A673 (cell line): ENCODE measurements around the gene GMDS. TPM values are rescaled to one million over a fixed set of nuclear protein-coding genes. Genes with fewer than 3 reads are reported as not detected.

Experiments used
- BruUV-seq: library from RNA; stranded (reverse); fragments of 400-500 nt; replicated peaks from 2 replicates; lab custom pipeline; 2021; lab: Mats Ljungman, UMichigan
- CTCF ChIA-PET: fragments of 300-600 bp; sonication (Branson Sonifier 250); formaldehyde crosslinking; loops from one replicate; lab custom pipeline; 2022; ENCODE audit warnings: antibody characterized with exemption; lab: Charles Lee
- POLR2A ChIA-PET: fragments of 300-600 bp; sonication (Branson Sonifier 250); formaldehyde crosslinking; loops from one replicate; lab custom pipeline; 2022; ENCODE audit warnings: antibody characterized with exemption; ENCODE audit not compliant: low non-redundant PET; lab: Charles Lee
- DNase-seq: peaks from one replicate; pipeline ENCODE4 v3.0.0-alpha.2; 2015; ENCODE audit warnings: low spot score
- H3K27ac ChIP-seq: fragments of 200-600 bp; sonication (generic); 2 replicates; pipeline ENCODE4 v1.5.1; 2016; ENCODE audit warnings: mixed run types, low read depth, mild to moderate bottlenecking, mixed read lengths, antibody characterized with exemption, low read length; ENCODE audit not compliant: poor library complexity, severe bottlenecking
- H3K27me3 ChIP-seq: fragments of 200-600 bp; sonication (generic); replicated peaks from 2 replicates; pipeline ENCODE4 v1.6.1; 2017; ENCODE audit warnings: mixed run types, low read depth, mild to moderate bottlenecking, mixed read lengths, antibody characterized with exemption, low read length; ENCODE audit not compliant: insufficient read depth, poor library complexity
- H3K36me3 ChIP-seq: fragments of 200-600 bp; sonication (generic); 2 replicates; pipeline ENCODE4 v1.6.1; 2016; ENCODE audit warnings: mixed run types, mild to moderate bottlenecking, mixed read lengths, antibody characterized with exemption, low read length; ENCODE audit not compliant: insufficient read depth, poor library complexity, severe bottlenecking
- H3K4me1 ChIP-seq: fragments of 200-600 bp; sonication (generic); 2 replicates; pipeline ENCODE4 v1.6.1; 2017; ENCODE audit warnings: mixed run types, mild to moderate bottlenecking, mixed read lengths, antibody characterized with exemption, low read length; ENCODE audit not compliant: insufficient read depth, poor library complexity, severe bottlenecking
- H3K4me3 ChIP-seq: fragments of 200-600 bp; sonication (generic); 2 replicates; pipeline ENCODE4 v1.5.1; 2016; ENCODE audit warnings: low read depth, mixed run types, mild to moderate bottlenecking, mixed read lengths, low read length; ENCODE audit not compliant: poor library complexity, severe bottlenecking
- H3K9me3 ChIP-seq: fragments of 200-600 bp; sonication (generic); 2 replicates; pipeline ENCODE4 v1.6.1; 2016; ENCODE audit warnings: mixed run types, low read depth, mild to moderate bottlenecking, mixed read lengths, antibody characterized with exemption, low read length; ENCODE audit not compliant: poor library complexity, severe bottlenecking
- EZH2 ChIP-seq: fragments of 200-600 bp; sonication (generic); IDR thresholded peaks from 2 replicates; pipeline ENCODE4 v1.6.1; 2017; ENCODE audit warnings: borderline replicate concordance, low read depth, mild to moderate bottlenecking, mixed read lengths, antibody characterized with exemption, low read length; ENCODE audit not compliant: poor library complexity, severe bottlenecking
- intact Hi-C: fragments of 100-400 bp; cut with micrococcal nuclease; formaldehyde crosslinking; loops from one replicate; pipeline ENCODE4 v1.10.0; 2022; ENCODE audit not compliant: unreplicated experiment
- total RNA-seq: library from RNA; stranded (reverse); gene quantifications from 2 replicates; pipeline ENCODE4 v1.2.3, GENCODE V29; 2021
- TF ChIP-seq, protein P1 (sequence below): fragments of 300-800, 200-600 bp; sonication (generic); conservative IDR thresholded peaks from 2 replicates; pipeline ENCODE4 v1.5.1; 2017; ENCODE audit warnings: low read depth, mild to moderate bottlenecking, antibody characterized with exemption, low read length, moderate library complexity, mixed read lengths

The GMDS gene
- total RNA-seq, 1 experiment from 2014 or later = 15.2 TPM

DNA sequence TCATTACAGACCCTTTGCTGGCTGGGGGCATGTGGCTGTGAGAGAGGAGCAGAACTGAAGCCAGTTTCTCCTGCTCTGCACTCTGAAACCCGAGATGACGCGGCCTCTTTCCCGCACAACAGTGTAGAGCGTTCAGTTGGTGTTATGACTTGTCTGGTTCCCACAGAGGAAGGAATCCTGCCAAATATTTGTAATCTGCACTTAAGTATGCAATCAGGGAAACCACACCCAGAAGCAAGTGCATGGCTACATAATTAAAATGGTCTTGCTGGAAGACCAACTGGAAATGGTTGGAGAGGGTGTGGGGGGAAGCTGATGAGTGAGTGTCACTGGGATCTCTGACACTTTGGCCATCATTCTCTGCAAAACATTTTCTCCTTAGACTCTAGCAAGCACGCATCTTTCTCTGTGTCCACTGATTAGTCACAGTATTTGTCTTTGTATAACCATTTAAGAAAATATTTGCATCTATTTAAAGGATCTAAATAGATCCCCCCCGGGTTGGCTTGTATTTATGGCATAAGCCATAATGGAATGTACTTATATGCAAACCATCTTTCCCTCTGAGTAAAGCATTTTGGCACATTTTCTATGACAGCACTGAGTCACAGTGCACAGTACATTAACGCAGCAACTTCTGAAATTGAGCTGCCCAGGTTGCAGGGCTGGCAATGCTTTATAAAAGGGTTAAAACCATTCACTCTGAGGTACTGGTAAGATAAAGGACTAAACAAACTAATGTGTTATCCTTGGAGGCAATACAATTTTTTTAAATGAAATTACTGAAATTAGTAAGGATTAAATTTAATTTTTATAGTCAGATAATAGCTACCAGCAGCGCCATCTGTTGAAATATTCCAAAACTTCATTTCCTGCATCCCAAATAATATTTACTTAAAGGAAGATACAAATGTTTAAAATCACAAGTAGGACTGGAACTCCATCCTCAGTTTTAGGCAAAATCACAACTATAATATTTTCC lies 559.0 kb downstream of the GMDS start:
- Histone ChIP-seq H3K9me3 (no peaks in the 10 kb centered on the region), H3K27ac (peak overlapping the region; percentile 52), H3K27me3 (no peaks in the 10 kb centered on the region), H3K4me1 (peaks cover 27% of the 10 kb centered on the region), H3K36me3 (no peaks in the 10 kb centered on the region), H3K4me3 (no peak overlapping the region)
- DNase-seq = peak; percentile 91
- intact Hi-C loops = loop anchor here (5.0 kb wide), 1 partner anchor 74 kb away; no protein-coding TSS in a partner anchor
- ChIA-PET CTCF (interaction anchor here (1.0 kb wide), 2 partner anchors 62 to 75 kb away, joined by 3 to 6 read pairs; no protein-coding TSS in a partner anchor), POLR2A (no interaction called here)
- no TSS peak for BruUV-seq
- no peak for TF ChIP-seq EZH2
- TF ChIP-seq, protein P1, sequence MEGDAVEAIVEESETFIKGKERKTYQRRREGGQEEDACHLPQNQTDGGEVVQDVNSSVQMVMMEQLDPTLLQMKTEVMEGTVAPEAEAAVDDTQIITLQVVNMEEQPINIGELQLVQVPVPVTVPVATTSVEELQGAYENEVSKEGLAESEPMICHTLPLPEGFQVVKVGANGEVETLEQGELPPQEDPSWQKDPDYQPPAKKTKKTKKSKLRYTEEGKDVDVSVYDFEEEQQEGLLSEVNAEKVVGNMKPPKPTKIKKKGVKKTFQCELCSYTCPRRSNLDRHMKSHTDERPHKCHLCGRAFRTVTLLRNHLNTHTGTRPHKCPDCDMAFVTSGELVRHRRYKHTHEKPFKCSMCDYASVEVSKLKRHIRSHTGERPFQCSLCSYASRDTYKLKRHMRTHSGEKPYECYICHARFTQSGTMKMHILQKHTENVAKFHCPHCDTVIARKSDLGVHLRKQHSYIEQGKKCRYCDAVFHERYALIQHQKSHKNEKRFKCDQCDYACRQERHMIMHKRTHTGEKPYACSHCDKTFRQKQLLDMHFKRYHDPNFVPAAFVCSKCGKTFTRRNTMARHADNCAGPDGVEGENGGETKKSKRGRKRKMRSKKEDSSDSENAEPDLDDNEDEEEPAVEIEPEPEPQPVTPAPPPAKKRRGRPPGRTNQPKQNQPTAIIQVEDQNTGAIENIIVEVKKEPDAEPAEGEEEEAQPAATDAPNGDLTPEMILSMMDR = peak; percentile 68

DNA sequence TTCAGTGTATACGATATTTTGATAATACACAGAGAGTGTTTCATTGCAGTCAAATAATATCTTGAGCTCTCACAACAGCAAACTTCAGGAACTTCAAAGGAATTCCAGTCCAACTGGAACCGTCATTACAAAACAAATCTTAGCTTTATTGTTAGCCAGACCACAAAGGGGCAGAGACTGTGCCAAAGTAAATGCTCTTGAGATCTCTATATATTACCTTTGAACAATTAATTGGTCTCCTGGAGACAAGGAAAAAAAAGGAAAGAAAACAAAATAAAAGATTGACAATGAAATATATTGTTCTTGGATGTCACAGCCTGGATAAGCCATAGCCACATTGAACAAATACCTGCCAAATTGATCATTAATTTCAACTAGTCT lies 565.7 kb downstream of the GMDS start:
- intact Hi-C loops = no loop called here
- TF ChIP-seq, protein P1 = no peak
- TF ChIP-seq EZH2 = no peak
- POLR2A ChIA-PET = no interaction called here
- DNase-seq = no peak
- CTCF ChIA-PET = no interaction called here
- Histone ChIP-seq H3K4me3 (no peak overlapping the region), H3K36me3 (no peaks in the 10 kb centered on the region), H3K4me1 (no peaks in the 10 kb centered on the region), H3K27me3 (no peaks in the 10 kb centered on the region), H3K9me3 (no peaks in the 10 kb centered on the region), H3K27ac (no peak overlapping the region)
- no TSS peak for BruUV-seq

DNA sequence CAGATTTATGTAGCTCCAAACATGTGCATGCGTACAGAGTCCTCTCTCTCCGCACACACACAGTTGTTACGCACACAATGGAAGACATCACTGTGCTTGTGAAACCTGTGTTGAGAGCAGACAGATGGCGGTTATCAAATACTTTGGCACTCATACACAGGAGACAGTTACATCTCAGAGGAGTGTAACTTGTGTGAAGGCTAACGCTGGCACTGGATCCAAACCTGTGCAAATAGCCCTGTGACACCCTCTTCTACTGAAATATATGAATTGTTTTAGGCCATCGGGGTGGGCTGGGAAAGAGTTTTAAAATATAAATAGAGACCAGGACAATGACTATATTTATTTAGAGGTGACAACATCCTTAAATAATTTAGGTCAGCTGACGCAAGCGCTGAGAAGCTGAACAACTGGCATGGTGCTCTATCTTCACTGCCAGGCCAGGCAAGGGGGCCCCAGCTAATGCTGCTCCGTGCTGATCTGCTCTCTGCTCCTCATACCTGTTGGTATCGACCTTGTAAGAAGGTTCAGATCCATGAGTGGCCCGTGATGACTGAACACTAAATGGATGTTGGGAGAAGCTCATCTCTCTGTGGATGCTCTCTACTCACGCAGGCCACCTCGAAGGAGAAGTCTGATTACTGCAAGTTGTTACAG lies 566.2 kb downstream of the GMDS start:
- intact Hi-C loops = no loop called here
- DNase-seq = no peak
- TF ChIP-seq, protein P1 = no peak
- no peak for TF ChIP-seq EZH2
- Histone ChIP-seq H3K9me3 (no peaks in the 10 kb centered on the region), H3K4me3 (no peak overlapping the region), H3K4me1 (no peaks in the 10 kb centered on the region), H3K27me3 (no peaks in the 10 kb centered on the region), H3K36me3 (no peaks in the 10 kb centered on the region), H3K27ac (no peak overlapping the region)
- no TSS peak for BruUV-seq
- POLR2A ChIA-PET = no interaction called here
- CTCF ChIA-PET = no interaction called here
